Subcutaneous abdominal adipose tissue (tissue), 5 donors: ENCODE data around the gene SLC1A1.

Experiments
- H3K27ac ChIP-seq: one replicate; pipeline ENCODE4 v1.7.0; 2013; ENCODE audit warnings: low read depth, mild to moderate bottlenecking, inconsistent platforms, low read length, moderate library complexity
- H3K27me3 ChIP-seq, 5 donors: one replicate each; pipeline ENCODE4 v1.7.0; 2013; ENCODE audit warnings: low read length in 5 of 5, inconsistent platforms in 1 of 5; ENCODE audit not compliant: control insufficient read depth in 5 of 5, insufficient read depth in 4 of 5
- H3K36me3 ChIP-seq, 5 donors: one replicate each; pipeline ENCODE4 v1.7.0; 2013; ENCODE audit warnings: low read length in 5 of 5; ENCODE audit not compliant: control insufficient read depth in 5 of 5, insufficient read depth in 5 of 5
- H3K4me1 ChIP-seq, 5 donors: one replicate each; pipeline ENCODE4 v1.7.0; 2013; ENCODE audit warnings: low read length in 5 of 5, mild to moderate bottlenecking in 3 of 5, moderate library complexity in 1 of 5; ENCODE audit not compliant: control insufficient read depth in 5 of 5, insufficient read depth in 5 of 5
- H3K4me3 ChIP-seq, 5 donors: one replicate each; pipeline ENCODE4 v1.7.0; 2013; ENCODE audit warnings: low read length in 5 of 5, low read depth in 1 of 5
- H3K9ac ChIP-seq, 5 donors: one replicate each; pipeline ENCODE4 v1.7.0; 2013; ENCODE audit warnings: low read length in 5 of 5, mild to moderate bottlenecking in 4 of 5, moderate library complexity in 3 of 5
- H3K9me3 ChIP-seq, 5 donors: one replicate each; pipeline ENCODE4 v1.7.0; 2013; ENCODE audit warnings: low read length in 5 of 5; ENCODE audit not compliant: control insufficient read depth in 5 of 5
- donor health status: healthy.
- donor health status: healthy.
- donor health status: healthy.
- donor health status: healthy.
- donor health status: healthy.

Gene SLC1A1

GRCh38 chr9:4583001-4583400, 92.7 kb downstream of the SLC1A1 start:
- peaks cover 0 to 21% (median 12%) of the 10 kb centered on the region in 5 donors for H3K4me1 ChIP-seq
- H3K4me3 ChIP-seq = no peak overlapping the region
- no peak overlapping the region for H3K9ac ChIP-seq

GRCh38 chr9:4584636-4585035, 94.4 kb downstream of the SLC1A1 start:
- Histone ChIP-seq H3K27me3 (no peaks in the 10 kb centered on the region), H3K36me3 (peaks cover 0 to 31% (median 20%) of the 10 kb centered on the region in 5 donors), H3K9me3 (no peaks in the 10 kb centered on the region), H3K4me3 (no peak overlapping the region), H3K27ac (no peak overlapping the region), H3K4me1 (peaks cover 0 to 11% (median 5%) of the 10 kb centered on the region in 5 donors), H3K9ac (no peak overlapping the region)

More at GRCh38 chr9:4583001-4583400, 92.7 kb downstream of the SLC1A1 start:
- H3K36me3 ChIP-seq = peaks cover 0 to 31% (median 20%) of the 10 kb centered on the region in 5 donors
- H3K27me3 ChIP-seq = no peaks in the 10 kb centered on the region
- H3K27ac ChIP-seq = no peak overlapping the region
- no peaks in the 10 kb centered on the region for H3K9me3 ChIP-seq

GRCh38 chr9:4585135-4585534, 94.9 kb downstream of the SLC1A1 start:
- H3K4me1 ChIP-seq = peaks cover 0 to 10% (median 5%) of the 10 kb centered on the region in 5 donors
- peaks cover 0 to 31% (median 20%) of the 10 kb centered on the region in 5 donors for H3K36me3 ChIP-seq
- H3K27me3 ChIP-seq = no peaks in the 10 kb centered on the region
- H3K9me3 ChIP-seq = no peaks in the 10 kb centered on the region
- no peak overlapping the region for H3K9ac ChIP-seq
- no peak overlapping the region for H3K4me3 ChIP-seq
- H3K27ac ChIP-seq = no peak overlapping the region

GRCh38 chr9:4588721-4589120, 98.5 kb downstream of the SLC1A1 start:
- H3K4me1 ChIP-seq = peaks cover 0 to 13% (median 8%) of the 10 kb centered on the region in 5 donors
- H3K36me3 ChIP-seq = peaks cover 0 to 17% (median 12%) of the 10 kb centered on the region in 5 donors
- no peaks in the 10 kb centered on the region for H3K9me3 ChIP-seq
- H3K9ac ChIP-seq = no peak overlapping the region
- H3K27ac ChIP-seq = no peak overlapping the region
- no peak overlapping the region for H3K4me3 ChIP-seq
- H3K27me3 ChIP-seq = no peaks in the 10 kb centered on the region

GRCh38 chr9:4590430-4591122, 100.3 kb downstream of the SLC1A1 start:
- no peak overlapping the region for H3K27ac ChIP-seq
- no peaks in the 10 kb centered on the region for H3K9me3 ChIP-seq
- no peak overlapping the region for H3K9ac ChIP-seq
- H3K4me3 ChIP-seq = no peak overlapping the region
- H3K27me3 ChIP-seq = no peaks in the 10 kb centered on the region
- H3K36me3 ChIP-seq = no peaks in the 10 kb centered on the region
- peaks cover 0 to 14% (median 8%) of the 10 kb centered on the region in 5 donors for H3K4me1 ChIP-seq

GRCh38 chr9:4591123-4591500, 100.8 kb downstream of the SLC1A1 start:
- no peak overlapping the region for H3K9ac ChIP-seq
- no peaks in the 10 kb centered on the region for H3K9me3 ChIP-seq
- no peak overlapping the region for H3K4me3 ChIP-seq
- H3K27me3 ChIP-seq = no peaks in the 10 kb centered on the region
- H3K27ac ChIP-seq = no peak overlapping the region
- no peaks in the 10 kb centered on the region for H3K36me3 ChIP-seq
- H3K4me1 ChIP-seq = peaks cover 0 to 20% (median 8%) of the 10 kb centered on the region in 5 donors

- H3K9ac ChIP-seq = no peak overlapping the region
- peaks cover 0 to 25% (median 8%) of the 10 kb centered on the region in 5 donors for H3K4me1 ChIP-seq
- H3K36me3 ChIP-seq = no peaks in the 10 kb centered on the region
- no peak overlapping the region for H3K27ac ChIP-seq
- H3K9me3 ChIP-seq = no peaks in the 10 kb centered on the region
- H3K27me3 ChIP-seq = no peaks in the 10 kb centered on the region
- H3K4me3 ChIP-seq = no peak overlapping the region
Measured at GRCh38 chr9:4592295-4592694, 102.0 kb downstream of the SLC1A1 start.

GRCh38 chr9:4592886-4593285, 102.6 kb downstream of the SLC1A1 start:
- H3K4me1 ChIP-seq = peaks cover 0 to 25% (median 8%) of the 10 kb centered on the region in 5 donors
- no peaks in the 10 kb centered on the region for H3K9me3 ChIP-seq
- no peak overlapping the region for H3K4me3 ChIP-seq
- H3K27me3 ChIP-seq = no peaks in the 10 kb centered on the region
- no peak overlapping the region for H3K27ac ChIP-seq
- H3K36me3 ChIP-seq = no peaks in the 10 kb centered on the region
- H3K9ac ChIP-seq = no peak overlapping the region

- no peaks in the 10 kb centered on the region for H3K27me3 ChIP-seq
- peaks cover 0 to 2% (median 0%) of the 10 kb centered on the region in 5 donors for H3K9me3 ChIP-seq
- H3K4me1 ChIP-seq = peaks cover 0 to 25% (median 8%) of the 10 kb centered on the region in 5 donors
- no peak overlapping the region for H3K4me3 ChIP-seq
- H3K9ac ChIP-seq = no peak overlapping the region
- no peak overlapping the region for H3K27ac ChIP-seq
- no peaks in the 10 kb centered on the region for H3K36me3 ChIP-seq
Measured at GRCh38 chr9:4594545-4594944, 104.3 kb downstream of the SLC1A1 start.

GRCh38 chr9:4594994-4595393, 104.7 kb downstream of the SLC1A1 start:
- no peaks in the 10 kb centered on the region for H3K36me3 ChIP-seq
- no peaks in the 10 kb centered on the region for H3K27me3 ChIP-seq
- peaks cover 0 to 3% (median 0%) of the 10 kb centered on the region in 5 donors for H3K9me3 ChIP-seq
- H3K27ac ChIP-seq = no peak overlapping the region
- peaks cover 0 to 25% (median 8%) of the 10 kb centered on the region in 5 donors for H3K4me1 ChIP-seq
- H3K9ac ChIP-seq = no peak overlapping the region
- H3K4me3 ChIP-seq = no peak overlapping the region
